ENCODE results near the gene PRKCA.

Gene PRKCA

GRCh38 chr17:66540131-66540781 lies 237.8 kb downstream of the PRKCA start:
- Histone ChIP-seq H3K4me3 (peak overlapping the region; percentile 12), H3K27ac (peak overlapping the region in 1 of 2 donors; percentile 80)

GRCh38 chr17:66541461-66542128 lies 239.2 kb downstream of the PRKCA start:
- no peak for TF ChIP-seq CTCF (IDR thresholded peaks at IDR 0.05)
- no peak overlapping the region for H3K4me3 ChIP-seq
- no peak overlapping the region for H3K27ac ChIP-seq
- no peak for DNase-seq (ENCODE audit: low spot score)

More at GRCh38 chr17:66540131-66540781, 237.8 kb downstream of the PRKCA start:
- no peak for TF ChIP-seq CTCF (IDR thresholded peaks at IDR 0.05)
- DNase-seq (ENCODE audit: low spot score): no peak

- no peak overlapping the region for H3K4me3 ChIP-seq
- DNase-seq (ENCODE audit: low spot score): no peak
- H3K27ac ChIP-seq: peak overlapping the region in 1 of 2 donors; percentile 18
- TF ChIP-seq CTCF (IDR thresholded peaks at IDR 0.05): no peak
Measured at GRCh38 chr17:66542129-66542966, 239.9 kb downstream of the PRKCA start.

- TF ChIP-seq CTCF (IDR thresholded peaks at IDR 0.05): no peak
- DNase-seq (ENCODE audit: low spot score): no peak
- Histone ChIP-seq H3K27ac (no peak overlapping the region), H3K4me3 (no peak overlapping the region)
Measured at GRCh38 chr17:66542967-66543520, 240.6 kb downstream of the PRKCA start.

GRCh38 chr17:66543526-66543925 lies 241.1 kb downstream of the PRKCA start:
- no peak overlapping the region for H3K27ac ChIP-seq
- H3K4me3 ChIP-seq: no peak overlapping the region
- no peak for TF ChIP-seq CTCF (IDR thresholded peaks at IDR 0.05)

GRCh38 chr17:66545918-66546317 lies 243.5 kb downstream of the PRKCA start:
- H3K27ac ChIP-seq: no peak overlapping the region
- no peak overlapping the region for H3K4me3 ChIP-seq
- TF ChIP-seq CTCF (IDR thresholded peaks at IDR 0.05): no peak
- no peak for DNase-seq (ENCODE audit: low spot score)

More at GRCh38 chr17:66543526-66543925, 241.1 kb downstream of the PRKCA start:
- DNase-seq (ENCODE audit: low spot score): no peak
